HFFc6 (cell line): Measurements from ENCODE around the gene CCDC184. TPM values are rescaled to one million over a fixed set of nuclear protein-coding genes. Genes with fewer than 3 reads are reported as not detected.

Experiments
- DNase-seq: peaks from one replicate; pipeline ENCODE4 v3.0.0-alpha.2; 2018
- H3K27ac Mint-ChIP-seq: 2 replicates; pipeline ENCODE4 v1.8.0; 2020; ENCODE audit warnings: mild to moderate bottlenecking, mixed read lengths
- H3K27me3 Mint-ChIP-seq: 2 replicates; pipeline ENCODE4 v1.8.0; 2021; ENCODE audit warnings: mild to moderate bottlenecking, moderate library complexity, mixed read lengths; ENCODE audit not compliant: insufficient read depth
- H3K36me3 Mint-ChIP-seq: 2 replicates; pipeline ENCODE4 v1.8.0; 2021; ENCODE audit warnings: low read depth, mixed read lengths
- H3K4me1 Mint-ChIP-seq: 2 replicates; pipeline ENCODE4 v1.8.0; 2020; ENCODE audit warnings: low read depth, mixed read lengths
- H3K4me3 Mint-ChIP-seq: 2 replicates; pipeline ENCODE4 v1.8.0; 2020; ENCODE audit warnings: mild to moderate bottlenecking, moderate library complexity, mixed read lengths
- H3K9me3 Mint-ChIP-seq: 2 replicates; pipeline ENCODE4 v1.8.0; 2020; ENCODE audit warnings: mild to moderate bottlenecking, mixed read lengths
- CTCF ChIP-seq: fragments of 200-600 bp; sonication (generic); IDR thresholded peaks from 2 replicates; pipeline ENCODE4 v1.5.0; 2021; ENCODE audit warnings: antibody characterized with exemption, mild to moderate bottlenecking
- total RNA-seq, 6 experiments: library from RNA; stranded (reverse); fragmentation: NEBNext Ultra II Directional; extraction: Animal tissue kit (Norgen Biotek cat#: 25700); gene quantifications; 2 replicates in 1 of 6; 3 replicates in 5 of 6; pipeline ENCODE4 v1.2.3, GENCODE V29; 2021

The CCDC184 gene
- total RNA-seq, 6 experiments from 2014 or later = 0.45 to 0.86 (median 0.59) TPM

GRCh38 chr12:48180424-48180823 is 3.0 kb upstream of the CCDC184 start:
- Mint-ChIP-seq H3K4me3 (no peak overlapping the region), H3K4me1 (peaks cover 20% of the 10 kb centered on the region), H3K9me3 (no peaks in the 10 kb centered on the region), H3K36me3 (no peaks in the 10 kb centered on the region), H3K27me3 (peaks cover 42% of the 10 kb centered on the region), H3K27ac (no peak overlapping the region)
- DNase-seq = no peak
- TF ChIP-seq CTCF = no peak

- no peak for DNase-seq
- H3K9me3 Mint-ChIP-seq = no peaks in the 10 kb centered on the region
- peaks cover 46% of the 10 kb centered on the region for H3K27me3 Mint-ChIP-seq
- no peaks in the 10 kb centered on the region for H3K36me3 Mint-ChIP-seq
- no peak overlapping the region for H3K27ac Mint-ChIP-seq
- H3K4me3 Mint-ChIP-seq = no peak overlapping the region
- H3K4me1 Mint-ChIP-seq = peaks cover 16% of the 10 kb centered on the region
- no peak for TF ChIP-seq CTCF
These were observed 2.5 kb upstream of the CCDC184 start for GRCh38 chr12:48180857-48181495.

- no peak for DNase-seq
- Mint-ChIP-seq H3K9me3 (no peaks in the 10 kb centered on the region), H3K4me1 (peaks cover 17% of the 10 kb centered on the region), H3K36me3 (no peaks in the 10 kb centered on the region), H3K27ac (peak overlapping the region; percentile 76), H3K4me3 (peak overlapping the region; percentile 92), H3K27me3 (peaks cover 49% of the 10 kb centered on the region)
- no peak for TF ChIP-seq CTCF
These were observed 813 bp upstream of the CCDC184 start for GRCh38 chr12:48182631-48183030.

GRCh38 chr12:48183876-48184548 is 568 bp downstream of the CCDC184 start:
- H3K4me3 Mint-ChIP-seq = peak overlapping the region; percentile 92
- DNase-seq = no peak
- no peaks in the 10 kb centered on the region for H3K36me3 Mint-ChIP-seq
- H3K4me1 Mint-ChIP-seq = peaks cover 27% of the 10 kb centered on the region
- peaks cover 40% of the 10 kb centered on the region for H3K27me3 Mint-ChIP-seq
- peak; percentile 27 for TF ChIP-seq CTCF
- H3K9me3 Mint-ChIP-seq = no peaks in the 10 kb centered on the region
- H3K27ac Mint-ChIP-seq = no peak overlapping the region

- Mint-ChIP-seq H3K27me3 (peaks cover 38% of the 10 kb centered on the region), H3K9me3 (no peaks in the 10 kb centered on the region), H3K27ac (no peak overlapping the region), H3K36me3 (no peaks in the 10 kb centered on the region), H3K4me1 (peaks cover 32% of the 10 kb centered on the region), H3K4me3 (peak overlapping the region; percentile 18; the same call in 1 of the 2 replicates)
- DNase-seq = no peak
- no peak for TF ChIP-seq CTCF
These were observed 1.1 kb downstream of the CCDC184 start for GRCh38 chr12:48184549-48184922.
